Rectal smooth muscle tissue (tissue), 1 donor: Measurements from ENCODE around the gene SLAMF1.
"Not testable (repeated sequence)": the region's sequence is repeated elsewhere in the genome, so short reads cannot be mapped to it uniquely, and the experiment has no call there.

Experiments
- H3K27ac ChIP-seq: one replicate; pipeline ENCODE4 v1.7.0; 2013; ENCODE audit warnings: low read depth, low read length, inconsistent platforms
- H3K27me3 ChIP-seq: one replicate; pipeline ENCODE4 v1.7.0; 2013; ENCODE audit warnings: low read length; ENCODE audit not compliant: control insufficient read depth, insufficient read depth
- H3K36me3 ChIP-seq: one replicate; pipeline ENCODE4 v1.7.0; 2013; ENCODE audit warnings: low read length; ENCODE audit not compliant: control insufficient read depth, insufficient read depth
- H3K4me1 ChIP-seq: one replicate; pipeline ENCODE4 v1.7.0; 2013; ENCODE audit warnings: low read length; ENCODE audit not compliant: control insufficient read depth, insufficient read depth
- H3K4me3 ChIP-seq: one replicate; pipeline ENCODE4 v1.7.0; 2013; ENCODE audit warnings: low read length
- H3K9ac ChIP-seq: one replicate; pipeline ENCODE4 v1.7.0; 2013; ENCODE audit warnings: low read length

The SLAMF1 gene, protein sequence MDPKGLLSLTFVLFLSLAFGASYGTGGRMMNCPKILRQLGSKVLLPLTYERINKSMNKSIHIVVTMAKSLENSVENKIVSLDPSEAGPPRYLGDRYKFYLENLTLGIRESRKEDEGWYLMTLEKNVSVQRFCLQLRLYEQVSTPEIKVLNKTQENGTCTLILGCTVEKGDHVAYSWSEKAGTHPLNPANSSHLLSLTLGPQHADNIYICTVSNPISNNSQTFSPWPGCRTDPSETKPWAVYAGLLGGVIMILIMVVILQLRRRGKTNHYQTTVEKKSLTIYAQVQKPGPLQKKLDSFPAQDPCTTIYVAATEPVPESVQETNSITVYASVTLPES

DNA sequence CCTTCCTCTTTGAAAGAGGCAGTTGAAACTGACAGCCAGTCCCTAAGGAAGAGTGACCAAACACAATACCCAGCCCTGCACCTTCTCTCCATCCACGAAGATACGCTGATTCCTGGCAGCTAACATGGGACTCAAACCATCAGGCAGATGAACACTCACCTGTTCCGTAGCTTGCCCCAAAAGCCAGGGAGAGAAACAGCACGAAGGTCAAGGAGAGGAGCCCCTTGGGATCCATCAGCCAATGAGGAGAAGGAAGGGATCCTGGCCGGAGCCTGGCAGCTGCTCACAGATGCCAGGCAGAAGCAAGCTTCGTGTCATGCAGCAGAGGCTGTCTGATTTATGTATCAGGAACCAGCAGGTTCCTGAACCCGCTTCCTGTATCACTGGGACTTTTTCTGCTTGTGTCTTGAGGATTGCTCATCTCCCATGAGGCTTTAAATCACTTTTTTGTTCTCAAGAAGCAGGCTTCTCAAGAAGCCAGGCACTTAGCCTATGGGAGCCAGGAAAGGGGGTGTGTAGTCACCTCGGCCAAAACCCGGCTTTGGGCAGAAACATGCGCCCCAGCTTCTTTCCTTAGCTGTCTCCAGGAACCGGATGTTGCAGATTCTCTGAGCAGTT, at the start of gene SLAMF1:
Gene SLAMF1, minus strand, starts transcription at position 334 of the 618 bp plus-strand sequence. Its CDS starts 99 bp downstream, at position 235.
- Histone ChIP-seq H3K27ac (no peak within 1 kb of the TSS), H3K27me3 (no peaks in the 10 kb centered on the region), H3K4me1 (no peaks in the 10 kb centered on the region), H3K4me3 (peak within 1 kb of the TSS; percentile 55), H3K36me3 (no peaks in the 10 kb centered on the region), H3K9ac (no peak within 1 kb of the TSS)

DNA sequence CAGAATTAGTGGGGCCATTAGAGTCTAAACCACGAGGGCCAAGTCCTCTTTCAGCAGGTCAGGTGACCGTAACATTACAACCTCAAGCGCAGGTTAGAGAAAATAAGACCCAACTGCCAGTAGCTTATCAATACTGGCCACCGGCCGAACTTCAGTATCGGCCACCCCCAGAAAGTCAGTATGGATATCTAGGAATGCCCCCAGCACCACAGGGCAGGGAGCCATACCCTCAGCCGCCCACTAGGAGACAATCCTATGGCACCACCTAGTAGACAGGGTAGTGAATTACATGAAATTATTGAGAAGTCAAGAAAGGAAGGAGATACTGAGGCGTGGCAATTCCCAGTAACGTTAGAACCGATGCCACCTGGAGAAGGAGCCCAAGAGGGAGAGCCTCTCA, 45.5 kb upstream of the SLAMF1 start:
- H3K4me3 ChIP-seq, H3K9ac ChIP-seq, H3K4me1 ChIP-seq, H3K36me3 ChIP-seq, H3K27me3 ChIP-seq, H3K27ac ChIP-seq: not testable (repeated sequence)

DNA sequence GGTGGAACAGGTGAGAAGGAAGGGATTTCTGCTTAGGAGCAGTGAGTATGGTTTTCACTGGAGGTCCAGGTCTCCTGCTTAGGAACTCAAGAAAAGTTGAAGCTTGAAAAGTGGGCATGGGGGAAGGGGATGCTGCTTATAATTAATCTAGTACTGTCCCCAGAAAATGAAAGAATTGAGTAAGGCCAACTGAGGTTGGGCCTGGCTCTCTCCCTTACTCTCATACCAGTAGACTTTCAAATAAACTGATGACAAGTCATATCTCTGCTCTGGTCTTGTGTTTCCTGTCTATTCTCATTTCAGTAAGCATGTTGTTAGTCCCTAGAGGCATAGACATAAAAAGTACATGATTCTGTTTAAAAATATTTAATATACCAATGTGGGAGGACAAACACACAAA, 38.4 kb upstream of the SLAMF1 start:
- Histone ChIP-seq H3K36me3 (no peaks in the 10 kb centered on the region), H3K9ac (no peak overlapping the region), H3K4me1 (no peaks in the 10 kb centered on the region), H3K27ac (no peak overlapping the region), H3K4me3 (no peak overlapping the region), H3K27me3 (no peaks in the 10 kb centered on the region)

DNA sequence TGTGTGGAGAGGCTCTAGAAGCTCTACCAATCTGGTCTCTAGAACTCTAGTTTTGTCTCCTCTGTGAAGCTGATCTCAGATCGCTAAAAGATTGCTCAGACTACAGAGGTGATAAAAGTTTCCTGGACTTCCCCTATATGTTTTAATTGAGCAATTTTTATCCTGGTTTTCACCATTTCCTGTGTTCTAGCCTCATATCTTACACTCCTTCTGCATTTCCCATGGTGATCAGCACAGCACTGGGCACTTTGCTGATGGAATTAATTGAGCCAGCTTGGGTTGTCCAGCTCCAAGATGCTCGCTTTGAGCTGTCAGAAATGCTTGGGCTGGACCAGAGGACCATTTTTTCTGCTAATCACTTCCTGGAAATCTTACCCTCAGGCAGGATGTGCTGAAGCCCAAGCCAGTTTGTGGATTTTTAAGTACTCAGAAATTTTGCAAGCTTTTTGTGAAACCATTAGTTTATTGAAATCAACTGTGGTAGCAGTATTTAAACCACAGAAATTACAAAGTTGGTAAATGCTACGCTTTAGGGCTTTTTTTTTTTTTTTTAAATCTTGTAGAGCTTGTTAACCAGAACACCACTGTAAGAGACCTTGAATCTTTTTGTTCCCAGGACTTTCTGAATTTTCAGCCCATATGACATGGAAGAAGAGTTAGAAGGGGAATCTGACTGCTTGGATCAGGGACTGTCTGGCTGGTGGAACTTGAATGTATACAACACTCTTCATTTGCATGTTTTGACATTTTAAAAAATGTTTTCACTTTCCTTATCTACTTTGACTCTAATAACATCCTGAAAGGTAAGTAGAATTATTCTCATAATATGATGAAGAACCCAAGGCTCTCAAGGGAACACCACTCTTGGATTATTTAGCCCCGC, 36.4 kb upstream of the SLAMF1 start:
- Histone ChIP-seq H3K9ac (no peak overlapping the region), H3K27ac (no peak overlapping the region), H3K27me3 (no peaks in the 10 kb centered on the region), H3K4me1 (no peaks in the 10 kb centered on the region), H3K4me3 (no peak overlapping the region), H3K36me3 (no peaks in the 10 kb centered on the region)

DNA sequence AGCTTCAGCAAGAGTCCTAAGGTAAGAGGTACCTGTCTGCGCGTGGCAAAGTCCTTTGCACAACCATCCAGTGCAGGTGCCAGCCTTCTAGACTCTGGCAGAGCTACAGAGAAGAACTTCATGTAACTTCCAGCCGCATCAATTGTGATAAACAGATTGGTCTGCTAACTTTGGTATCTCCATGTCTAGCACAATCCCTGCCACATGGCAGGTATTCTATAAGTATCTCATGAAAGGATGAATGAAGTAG, 35.0 kb upstream of the SLAMF1 start:
- no peak overlapping the region for H3K27ac ChIP-seq
- no peak overlapping the region for H3K4me3 ChIP-seq
- no peaks in the 10 kb centered on the region for H3K4me1 ChIP-seq
- no peaks in the 10 kb centered on the region for H3K27me3 ChIP-seq
- no peaks in the 10 kb centered on the region for H3K36me3 ChIP-seq
- H3K9ac ChIP-seq, result no peak overlapping the region

DNA sequence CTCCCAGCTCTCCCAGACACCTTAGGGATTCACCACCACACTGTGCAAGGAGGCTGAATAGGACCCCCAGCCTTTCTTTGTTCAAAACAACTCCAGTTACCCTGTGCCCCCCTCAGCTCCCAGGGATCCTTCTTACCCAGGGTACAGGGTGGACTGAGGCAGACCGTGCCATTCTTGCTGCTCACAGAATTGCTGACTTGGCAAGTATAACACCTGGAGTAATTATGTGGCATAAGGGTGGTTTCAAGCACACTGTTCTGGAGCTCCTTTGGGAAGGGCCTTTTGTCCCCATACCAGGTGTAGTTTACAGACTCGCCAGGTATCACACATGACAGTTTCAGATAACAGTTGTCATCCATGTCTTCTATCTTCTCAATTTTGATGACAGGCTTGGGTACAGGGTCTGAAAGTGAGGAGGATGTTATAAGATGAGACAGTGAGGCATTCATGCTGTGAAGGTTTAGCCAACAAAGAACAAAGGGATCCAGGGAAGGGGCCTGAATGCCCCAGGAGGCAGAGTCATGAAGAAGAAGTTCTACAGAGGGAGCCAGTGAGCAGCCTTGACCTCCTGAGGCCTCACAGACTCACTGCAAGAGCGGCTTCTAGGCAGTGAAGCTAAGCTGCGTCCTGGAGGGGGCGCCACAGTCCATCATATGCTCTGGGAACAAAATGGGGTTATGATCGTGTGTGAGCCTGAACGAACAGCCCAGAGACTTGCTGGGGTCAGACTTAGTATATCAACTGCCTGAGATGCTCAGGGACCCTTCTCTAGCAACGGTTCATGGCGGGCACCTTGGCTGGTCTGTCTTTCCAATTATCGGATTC, 34.4 kb upstream of the SLAMF1 start:
- H3K27ac ChIP-seq, result no peak overlapping the region
- H3K27me3 ChIP-seq, result no peaks in the 10 kb centered on the region
- H3K4me3 ChIP-seq, result no peak overlapping the region
- H3K9ac ChIP-seq, result no peak overlapping the region
- H3K4me1 ChIP-seq, result no peaks in the 10 kb centered on the region
- H3K36me3 ChIP-seq, result no peaks in the 10 kb centered on the region

DNA sequence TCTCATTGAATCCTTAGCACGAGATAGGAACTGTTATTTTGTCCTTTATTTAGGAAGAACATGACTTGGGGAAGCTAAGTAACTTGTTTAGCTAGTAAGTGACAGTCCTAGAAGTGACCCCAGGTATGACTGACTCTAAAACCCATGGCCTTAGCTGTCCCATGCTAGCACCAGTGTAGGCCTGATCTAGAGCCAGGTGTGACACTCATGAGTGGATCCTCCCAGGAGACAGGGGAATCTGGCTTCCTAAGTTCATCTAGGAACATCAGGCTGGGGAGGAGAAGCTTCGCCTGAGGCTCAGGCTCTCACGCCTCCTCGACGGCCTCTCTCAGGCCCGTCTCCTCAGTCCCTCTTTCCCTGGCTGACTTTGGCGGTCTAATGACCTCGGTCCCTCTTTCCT, 33.6 kb upstream of the SLAMF1 start:
- Histone ChIP-seq H3K36me3 (no peaks in the 10 kb centered on the region), H3K27me3 (no peaks in the 10 kb centered on the region)

DNA sequence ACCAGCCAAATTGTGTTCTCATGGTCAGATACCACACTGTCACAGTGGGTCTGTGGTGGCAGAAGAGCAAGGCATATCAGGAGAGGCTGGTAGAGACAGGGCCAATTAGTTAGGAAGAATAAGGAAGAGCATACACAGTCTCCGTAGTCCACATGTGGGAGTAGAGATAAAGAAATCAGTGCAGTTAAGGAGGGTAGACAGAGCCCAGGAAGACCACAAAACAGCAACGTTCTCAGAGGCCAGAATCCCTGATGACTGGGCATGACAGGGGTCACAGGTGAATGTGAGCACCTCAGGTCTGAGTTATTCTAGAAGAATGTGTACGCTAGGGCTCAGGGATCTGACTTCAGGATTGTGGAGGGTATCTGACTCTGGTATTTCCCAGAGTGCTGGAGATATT, 33.0 kb upstream of the SLAMF1 start:
- Histone ChIP-seq H3K4me1 (no peaks in the 10 kb centered on the region), H3K4me3 (no peak overlapping the region), H3K36me3 (no peaks in the 10 kb centered on the region), H3K9ac (no peak overlapping the region), H3K27me3 (no peaks in the 10 kb centered on the region), H3K27ac (no peak overlapping the region)

More for the DNA sequence above, 33.6 kb upstream of the SLAMF1 start:
- H3K4me1 ChIP-seq, result no peaks in the 10 kb centered on the region
- H3K9ac ChIP-seq, result no peak overlapping the region
- H3K27ac ChIP-seq, result no peak overlapping the region
- H3K4me3 ChIP-seq, result no peak overlapping the region

DNA sequence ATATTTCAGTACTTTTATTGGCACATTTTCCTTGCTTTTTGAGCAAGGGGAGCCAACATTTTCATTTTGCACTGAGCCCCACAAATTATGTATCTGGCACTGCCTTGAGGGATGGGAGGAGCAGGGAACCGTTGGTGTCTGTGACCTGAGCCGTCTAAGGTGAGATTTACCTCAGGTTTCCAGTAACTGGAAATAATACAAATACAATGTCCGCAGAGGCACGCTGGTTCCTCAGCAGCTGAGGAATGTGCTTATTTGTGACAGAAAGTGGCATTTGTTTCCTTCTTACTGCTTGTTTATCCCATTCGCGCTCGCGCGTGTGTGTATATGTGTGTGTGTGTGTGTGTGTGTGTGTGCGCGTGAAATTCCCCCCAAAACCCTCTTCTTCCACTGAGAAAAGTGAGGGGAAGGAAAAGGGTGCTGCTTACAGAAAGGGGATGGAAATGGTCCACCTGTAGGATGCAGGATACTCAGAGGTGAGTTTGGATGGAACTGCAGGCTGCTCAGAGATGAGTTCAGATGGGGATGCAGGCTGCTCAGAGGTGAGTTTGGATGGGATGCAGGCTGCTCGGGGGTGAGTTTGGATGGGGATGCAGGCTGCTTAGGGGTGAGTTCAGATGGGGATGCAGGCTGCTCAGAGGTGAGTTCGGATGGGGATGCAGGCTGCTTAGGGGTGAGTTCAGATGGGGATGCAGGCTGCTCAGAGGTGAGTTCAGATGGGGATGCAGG, 30.2 kb upstream of the SLAMF1 start:
- Histone ChIP-seq H3K27me3 (no peaks in the 10 kb centered on the region), H3K4me3 (no peak overlapping the region), H3K9ac (no peak overlapping the region), H3K4me1 (no peaks in the 10 kb centered on the region), H3K36me3 (no peaks in the 10 kb centered on the region), H3K27ac (no peak overlapping the region)

DNA sequence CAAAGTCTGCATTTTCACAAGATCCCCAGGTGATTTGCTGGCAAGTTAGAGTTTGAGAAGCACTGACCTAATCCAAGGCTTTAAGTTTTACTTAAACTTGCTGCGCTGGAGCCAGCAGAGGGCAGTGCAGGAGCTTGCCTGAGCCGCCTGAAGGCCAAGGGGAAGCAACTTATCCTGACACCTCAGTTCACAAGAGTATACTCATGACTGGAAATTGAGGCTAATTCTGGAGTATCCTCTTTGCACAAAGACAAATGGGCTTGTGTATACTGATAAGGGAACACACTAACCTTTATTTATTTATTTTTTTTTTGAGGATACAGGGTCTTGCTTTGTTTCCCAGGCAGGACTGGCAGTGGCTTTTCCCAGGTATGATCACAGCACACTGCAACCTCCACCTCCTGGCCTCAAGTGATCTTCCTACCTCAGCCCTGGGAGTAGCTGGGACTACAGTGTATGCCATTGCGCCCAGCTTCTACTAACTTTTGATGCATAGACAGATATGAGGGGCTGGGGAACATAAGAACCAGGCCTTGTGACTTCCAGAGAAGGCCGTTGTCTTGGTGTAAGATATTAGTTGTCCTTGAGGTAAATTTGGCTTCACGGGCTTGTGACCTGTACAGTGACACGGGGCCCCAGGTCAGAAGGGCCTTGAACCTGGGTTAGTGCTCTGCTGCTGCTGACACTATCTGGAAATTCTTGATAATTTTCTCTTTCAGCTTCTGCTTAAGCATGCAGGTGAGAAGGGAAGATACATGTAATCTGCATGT, 29.0 kb upstream of the SLAMF1 start:
- Histone ChIP-seq H3K27ac (no peak overlapping the region), H3K9ac (no peak overlapping the region), H3K36me3 (no peaks in the 10 kb centered on the region), H3K4me3 (no peak overlapping the region), H3K27me3 (no peaks in the 10 kb centered on the region), H3K4me1 (no peaks in the 10 kb centered on the region)

DNA sequence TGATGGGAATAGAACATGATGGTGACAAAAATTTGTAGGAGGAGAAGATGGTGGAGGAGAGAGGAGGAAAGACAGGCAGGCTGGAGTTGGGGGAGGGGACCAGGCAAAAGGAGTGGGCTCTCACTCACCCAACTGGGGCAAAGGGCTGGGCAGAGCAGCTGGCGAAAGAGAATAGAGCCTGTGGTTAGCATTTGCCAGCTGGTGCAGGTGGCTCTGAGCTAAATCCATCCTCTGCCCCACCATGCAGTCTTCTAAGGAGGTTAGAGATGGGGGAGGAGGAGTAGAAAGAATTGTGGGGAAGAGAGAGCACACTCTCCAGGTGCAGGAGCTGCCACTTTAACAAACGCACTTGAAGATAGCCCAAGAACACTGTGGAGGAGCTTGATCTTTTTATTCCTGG, 27.6 kb upstream of the SLAMF1 start:
- Histone ChIP-seq H3K4me3 (no peak overlapping the region), H3K27me3 (no peaks in the 10 kb centered on the region), H3K9ac (no peak overlapping the region), H3K27ac (no peak overlapping the region), H3K36me3 (no peaks in the 10 kb centered on the region), H3K4me1 (no peaks in the 10 kb centered on the region)
